ENCODE data around the gene HOXC9.

HOXC9 gene

GRCh38 chr12:53963005-53963404, 37.0 kb upstream of the HOXC9 start:
- no peak for DNase-seq (ENCODE audit: low read depth in 2 of 2, low spot score in 1 of 2)

- DNase-seq (ENCODE audit: low read depth in 2 of 2, low spot score in 1 of 2): no peak
Measured at GRCh38 chr12:53963434-53964314, 36.3 kb upstream of the HOXC9 start.

DNA sequence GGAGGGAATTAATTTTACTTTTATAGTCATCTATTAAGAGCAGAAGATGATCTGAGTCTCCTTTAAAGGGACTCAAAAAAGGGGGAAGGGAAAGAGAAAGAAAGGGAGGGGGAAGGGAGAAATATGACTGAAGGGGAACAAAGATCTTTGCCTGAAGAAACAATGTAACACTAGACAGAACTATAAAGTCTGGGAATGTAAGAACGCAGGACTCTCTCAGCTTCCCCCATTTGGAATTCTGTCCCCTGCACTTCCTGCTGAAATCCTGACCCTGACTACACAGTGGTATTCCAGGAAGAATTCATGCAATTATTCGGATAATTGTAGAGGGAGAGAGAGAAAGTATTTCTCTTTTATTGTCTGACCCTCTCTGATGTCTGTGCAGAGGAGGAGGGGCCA, 35.6 kb upstream of the HOXC9 start:
- DNase-seq (ENCODE audit: low read depth in 2 of 2, low spot score in 1 of 2): no peak

DNA sequence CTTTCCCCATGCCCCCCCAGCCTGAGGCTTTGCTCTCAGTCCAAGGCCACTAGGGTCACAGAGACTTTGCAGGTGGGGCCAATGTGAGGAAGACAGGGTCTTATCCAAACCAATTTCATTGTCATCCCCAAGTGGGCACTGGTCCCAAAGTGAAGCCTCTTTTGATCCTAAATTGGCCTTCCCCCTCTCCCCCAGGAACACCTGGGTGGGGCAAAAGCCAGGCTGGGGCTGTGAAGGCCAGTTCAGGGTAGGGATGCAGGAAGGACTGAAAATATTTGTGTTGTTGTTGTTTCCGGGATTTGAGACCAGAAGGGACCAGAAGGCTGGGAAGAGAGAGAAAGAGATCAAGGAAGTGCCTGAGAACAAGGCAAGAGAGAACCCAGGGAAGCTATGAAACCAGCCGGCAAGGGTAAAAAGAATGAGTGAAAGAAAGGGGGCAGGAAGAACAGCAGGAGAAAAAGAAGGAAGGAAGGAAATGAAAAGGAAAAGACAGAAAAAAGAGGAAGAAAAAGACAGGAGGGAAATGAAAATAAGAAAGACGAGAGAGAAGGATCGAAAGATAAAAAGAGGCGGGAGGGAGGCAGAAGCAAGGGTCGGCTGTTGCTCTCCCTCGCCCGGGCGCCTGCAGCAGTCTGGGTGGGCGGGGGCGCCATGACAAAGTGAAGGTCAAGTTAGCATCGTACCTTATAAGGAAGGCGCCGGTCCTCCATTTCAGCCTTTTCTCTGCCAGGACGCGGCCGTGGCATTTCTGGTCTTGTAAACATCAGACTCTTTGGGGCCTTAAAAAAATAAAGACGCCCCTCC, 34.5 kb upstream of the HOXC9 start:
- no peak for DNase-seq (ENCODE audit: low read depth in 2 of 2, low spot score in 1 of 2)

GRCh38 chr12:53966085-53966384, 33.9 kb upstream of the HOXC9 start:
- DNase-seq (ENCODE audit: low read depth in 2 of 2, low spot score in 1 of 2): no peak

DNA sequence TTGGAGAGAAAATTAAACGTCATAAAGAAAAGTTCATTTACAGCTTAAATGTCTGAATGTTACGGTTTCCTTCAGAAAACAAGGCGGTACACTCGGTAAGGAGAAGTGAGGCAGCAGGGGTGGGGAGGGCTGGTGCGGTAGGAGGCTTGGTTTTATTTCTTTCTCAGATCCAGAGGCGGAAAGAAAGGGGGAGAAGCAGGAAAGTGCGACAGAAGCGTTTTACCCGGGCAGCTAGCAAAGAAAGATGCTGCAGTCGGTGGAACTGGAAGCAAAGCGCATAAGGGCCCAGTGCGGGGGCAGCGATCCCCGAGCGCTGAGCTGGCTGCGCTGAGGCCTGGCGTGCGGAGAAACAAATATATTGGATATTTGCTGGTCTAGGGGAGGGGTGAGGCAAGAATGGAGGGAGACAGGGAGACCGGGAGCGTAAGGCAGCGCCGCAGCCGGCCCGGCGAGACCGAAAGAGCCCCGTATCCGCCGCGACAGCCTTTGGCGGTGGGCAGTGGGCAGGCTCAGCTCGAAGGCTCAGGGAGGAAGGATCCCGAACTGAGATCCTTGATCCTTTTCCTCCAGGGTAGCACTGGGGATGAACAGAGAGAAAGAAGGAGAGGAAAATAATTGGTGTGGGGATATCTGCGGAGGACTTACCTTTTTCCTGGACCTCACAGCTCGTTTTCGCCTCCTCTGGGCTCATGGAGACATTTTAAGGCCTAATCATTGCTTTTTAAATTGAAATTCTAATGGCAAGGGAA, 33.4 kb upstream of the HOXC9 start:
- no peak for DNase-seq (ENCODE audit: low read depth in 2 of 2, low spot score in 1 of 2)

GRCh38 chr12:53967421-53967925, 32.5 kb upstream of the HOXC9 start:
- no peak for DNase-seq (ENCODE audit: low read depth in 2 of 2, low spot score in 1 of 2)

DNA sequence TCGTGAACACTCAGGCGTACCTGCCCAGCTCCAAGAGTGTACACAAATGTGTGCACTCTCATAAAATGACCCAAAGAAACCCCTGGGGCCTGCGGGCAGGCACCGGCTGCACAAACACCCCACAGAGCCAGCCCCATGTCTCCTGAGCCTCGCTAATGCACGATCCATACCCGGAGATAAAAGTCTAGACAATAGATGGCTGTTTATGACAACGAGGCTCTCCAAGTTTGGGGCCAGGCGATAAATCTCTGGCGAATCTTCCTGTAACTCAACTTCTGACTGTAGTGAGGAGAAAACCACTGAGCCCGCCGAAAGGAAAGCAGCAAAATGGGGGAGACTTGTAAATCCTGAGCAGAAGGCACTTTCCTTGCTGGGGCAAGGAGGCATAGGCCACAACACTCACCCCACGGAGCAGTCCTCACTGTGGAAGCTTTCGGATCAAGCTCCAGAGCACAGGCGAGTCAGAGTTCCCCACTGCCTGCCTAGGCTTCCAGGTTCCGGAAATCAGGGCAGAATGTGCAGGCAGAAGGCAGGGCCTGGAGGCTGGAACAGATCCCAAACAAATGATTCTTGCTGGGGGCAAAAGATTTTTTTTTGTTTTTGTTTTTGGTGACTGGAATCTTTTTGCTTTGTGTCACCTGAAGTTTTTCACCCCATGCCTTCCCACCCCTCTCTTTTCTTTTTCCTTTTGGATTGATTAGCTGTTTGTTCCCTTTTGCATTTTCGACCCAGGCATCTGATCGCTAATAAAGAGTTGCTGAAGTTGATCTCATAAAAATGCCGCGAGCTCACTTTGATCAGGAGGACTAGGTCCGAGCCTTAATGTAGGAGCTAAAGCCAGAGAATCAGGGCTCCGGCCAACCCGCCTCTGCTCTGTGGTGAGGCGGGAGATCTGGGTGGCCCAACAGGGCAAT, 31.5 kb upstream of the HOXC9 start:
- DNase-seq (ENCODE audit: low read depth in 2 of 2, low spot score in 1 of 2): no peak

GRCh38 chr12:53969588-53970259, 30.2 kb upstream of the HOXC9 start:
- DNase-seq (ENCODE audit: low read depth in 2 of 2, low spot score in 1 of 2): no peak

DNA sequence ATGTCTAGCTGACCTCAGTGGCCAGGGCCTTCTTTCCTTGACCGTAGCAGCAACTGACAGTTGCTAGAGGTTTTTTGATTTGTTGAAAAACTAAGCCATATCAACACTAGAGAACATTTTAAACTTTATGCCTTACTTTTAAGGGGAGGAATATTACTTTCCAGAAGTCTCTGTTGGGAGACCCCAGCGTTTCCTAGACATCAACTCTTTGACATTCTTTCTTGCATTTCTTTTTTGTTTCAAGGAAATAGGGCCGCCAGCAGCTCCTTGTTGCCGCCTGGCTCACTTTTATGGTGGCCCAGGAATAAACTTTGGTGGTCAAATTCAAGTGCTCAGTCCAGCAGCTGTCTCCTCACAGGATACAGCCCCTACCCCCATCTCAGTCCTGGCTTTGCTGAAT, 29.5 kb upstream of the HOXC9 start:
- DNase-seq (ENCODE audit: low read depth in 2 of 2, low spot score in 1 of 2): no peak

- DNase-seq (ENCODE audit: low read depth in 2 of 2, low spot score in 1 of 2): no peak
Measured at GRCh38 chr12:53971129-53971528, 28.8 kb upstream of the HOXC9 start.

- DNase-seq (ENCODE audit: low read depth in 2 of 2, low spot score in 1 of 2): no peak
Measured at GRCh38 chr12:53971686-53972085, 28.3 kb upstream of the HOXC9 start.

DNA sequence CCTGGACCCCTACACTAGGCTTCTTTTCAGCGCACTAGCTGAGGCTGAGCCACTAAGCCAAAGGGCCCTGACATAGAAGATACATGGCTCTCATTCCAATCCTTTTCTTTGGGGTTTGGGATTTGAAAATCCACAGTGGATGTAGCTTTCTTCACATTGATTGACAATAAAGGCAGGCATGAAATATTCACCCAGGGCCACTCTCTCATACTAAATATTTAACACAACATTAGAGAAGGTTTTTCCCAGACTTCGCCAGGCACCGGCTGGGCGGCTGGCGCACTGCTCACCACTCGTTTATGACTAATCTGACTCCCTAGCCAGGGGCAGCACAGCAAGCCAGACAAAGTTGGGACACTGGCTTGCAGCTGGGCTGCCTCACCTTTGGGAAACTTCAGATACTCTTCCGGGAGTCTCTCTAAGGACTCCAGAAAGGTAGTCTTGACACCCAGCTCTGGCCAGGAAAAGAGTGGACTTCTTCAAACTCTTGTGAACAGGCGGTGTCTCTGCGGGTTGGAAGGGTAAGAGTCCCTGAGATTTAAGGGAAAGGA, 27.7 kb upstream of the HOXC9 start:
- DNase-seq (ENCODE audit: low read depth in 2 of 2, low spot score in 1 of 2): no peak

DNA sequence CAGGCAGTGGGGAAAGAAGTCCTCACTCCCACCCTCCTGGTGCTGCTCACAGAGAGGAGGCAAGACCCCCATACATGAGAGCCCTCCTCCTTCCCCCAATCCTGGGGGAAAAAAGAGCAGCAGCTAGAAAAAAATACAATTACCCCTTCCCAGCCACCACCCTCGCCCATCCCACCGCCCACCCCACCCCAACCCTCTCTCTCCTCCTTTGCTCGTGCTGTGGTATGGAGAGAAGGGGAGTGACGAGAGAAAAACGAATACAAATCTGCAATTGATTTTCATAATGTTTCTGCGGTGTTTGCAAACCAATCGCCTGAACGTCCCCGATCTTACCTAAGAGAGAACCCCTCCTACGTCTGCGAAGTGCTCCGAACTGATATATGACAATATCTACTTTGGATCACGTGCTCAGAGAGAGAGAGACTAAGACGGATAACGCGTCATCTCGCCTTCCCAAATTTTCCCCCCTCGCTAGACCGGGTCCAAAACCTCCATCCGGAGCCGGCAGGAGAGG, 27.2 kb upstream of the HOXC9 start, which contains the start of gene HOXC11:
TSS of gene HOXC11 (plus strand) at position 405 of the 514 bp plus-strand sequence. CDS start 116 bp downstream, outside the sequence.
- no peak for DNase-seq (ENCODE audit: low read depth in 2 of 2, low spot score in 1 of 2)

DNA sequence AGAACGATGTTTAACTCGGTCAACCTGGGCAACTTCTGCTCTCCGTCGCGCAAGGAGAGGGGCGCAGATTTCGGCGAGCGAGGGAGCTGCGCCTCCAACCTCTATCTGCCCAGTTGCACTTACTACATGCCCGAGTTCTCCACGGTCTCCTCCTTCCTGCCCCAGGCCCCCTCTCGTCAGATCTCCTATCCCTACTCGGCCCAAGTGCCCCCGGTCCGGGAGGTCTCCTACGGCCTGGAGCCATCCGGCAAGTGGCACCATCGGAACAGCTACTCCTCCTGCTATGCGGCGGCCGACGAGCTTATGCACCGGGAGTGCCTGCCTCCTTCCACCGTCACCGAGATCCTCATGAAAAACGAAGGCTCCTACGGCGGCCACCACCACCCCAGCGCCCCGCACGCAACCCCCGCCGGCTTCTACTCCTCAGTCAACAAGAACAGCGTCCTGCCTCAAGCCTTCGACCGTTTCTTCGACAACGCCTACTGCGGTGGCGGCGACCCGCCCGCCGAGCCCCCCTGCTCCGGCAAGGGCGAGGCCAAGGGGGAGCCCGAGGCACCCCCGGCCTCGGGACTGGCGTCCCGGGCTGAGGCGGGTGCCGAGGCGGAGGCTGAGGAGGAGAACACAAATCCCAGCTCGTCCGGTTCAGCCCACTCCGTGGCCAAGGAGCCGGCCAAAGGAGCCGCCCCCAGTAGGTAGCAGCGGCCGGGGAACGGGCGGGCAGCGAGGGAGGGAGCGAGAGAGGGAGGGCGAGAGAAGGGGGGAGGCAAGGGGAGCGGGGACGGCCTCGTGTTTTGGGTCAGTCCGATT, 26.5 kb upstream of the HOXC9 start:
- DNase-seq (ENCODE audit: low read depth in 2 of 2, low spot score in 1 of 2): no peak

GRCh38 chr12:53974084-53975063, 25.6 kb upstream of the HOXC9 start, which contains the start of gene HOTAIR:
Gene HOTAIR, minus strand, starts transcription at chr12:53974954.
- no peak for DNase-seq (ENCODE audit: low read depth in 2 of 2, low spot score in 1 of 2)

DNA sequence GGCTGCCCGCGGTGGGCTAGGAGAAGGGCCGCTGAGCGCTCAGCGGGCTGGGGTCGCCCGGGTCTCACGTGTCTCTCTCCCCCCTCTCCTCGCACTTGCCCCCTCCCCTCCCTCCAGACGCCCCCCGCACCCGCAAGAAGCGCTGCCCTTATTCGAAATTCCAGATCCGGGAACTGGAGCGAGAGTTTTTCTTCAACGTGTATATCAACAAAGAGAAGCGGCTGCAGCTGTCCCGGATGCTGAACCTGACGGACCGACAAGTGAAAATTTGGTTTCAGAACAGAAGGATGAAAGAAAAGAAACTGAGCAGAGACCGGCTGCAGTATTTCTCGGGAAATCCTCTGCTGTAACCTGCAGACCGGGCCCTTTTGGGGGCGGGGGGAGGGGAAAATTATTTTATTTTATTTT, 24.9 kb upstream of the HOXC9 start:
- DNase-seq (ENCODE audit: low read depth in 2 of 2, low spot score in 1 of 2): no peak
